Pancreas (tissue), 10 donors: ENCODE results near the gene RIOK1. TPM values are rescaled to one million over a fixed set of nuclear protein-coding genes. Genes with fewer than 3 reads are reported as not detected.

Experiments used
- ATAC-seq, 4 donors: fragments of 200-7000 bp; cut with Tn5 transposase; one replicate each; pipeline versions ENCODE4 v1.8.0 to v1.9.1; 2020; ENCODE audit warnings: mild to moderate bottlenecking in 4 of 4, moderate library complexity in 4 of 4
- DNase-seq, 6 donors: peaks; one replicate each; pipeline ENCODE4 v3.0.0-alpha.2; 2020
- FAIRE-seq: peaks from 2 replicates; lab custom pipeline; 2012; peaks lifted over from hg19 to GRCh38; lab: Jason Lieb, UNC
- H3K27ac ChIP-seq, 4 donors: fragments of 200-600 bp; sonication (generic); 1 replicate in 3 of 4; 2 replicates in 1 of 4; pipeline versions ENCODE4 v1.5.0 to v1.8.0; 2020
- H3K27me3 ChIP-seq, 4 donors: fragments of 200-600 bp; one replicate each; pipeline ENCODE4 v1.8.0; 2021
- H3K36me3 ChIP-seq, 3 donors: fragments of 200-600 bp; sonication (generic) in 1 of 3; one replicate each; pipeline versions ENCODE4 v1.5.0 to v1.8.0; 2020 to 2021
- H3K4me1 ChIP-seq, 3 donors: fragments of 200-600 bp; one replicate each; pipeline ENCODE4 v1.8.0; 2021
- H3K4me3 ChIP-seq, 4 donors: fragments of 200-600 bp; sonication (generic) in 2 of 4; one replicate each; pipeline versions ENCODE4 v1.5.0 to v1.8.0; 2020 to 2021
- H3K9me3 ChIP-seq, 4 donors: fragments of 200-600 bp; one replicate each; pipeline ENCODE4 v1.8.0; 2021
- CTCF ChIP-seq, 4 donors: fragments of 200-600 bp; sonication (generic) in 3 of 4; IDR thresholded peaks; one replicate each; pipeline versions ENCODE4 v1.5.0 to v1.8.0; 2021; ENCODE audit warnings: antibody characterized with exemption in 4 of 4
- WGBS, 2 donors: extraction: QIAGEN DNeasy Blood & Tissue Kit; methylation state at CpG; one replicate each; pipeline ENCODE4 v1.1.7; 2013; 5-methylcytosine and 5-hydroxymethylcytosine counted together
- intact Hi-C, 3 donors: fragments of 100-400 bp; cut with DNase I; formaldehyde crosslinking; loops; one replicate each; pipeline versions ENCODE4 v1.11.1 to v1.14.2; 2022
- polyA plus RNA-seq, 2 donors: library from polyadenylated mRNA; stranded (reverse); fragments of 200-250 nt; gene quantifications; one replicate each; pipeline ENCODE4 v1.2.3, GENCODE V29; 2013
- total RNA-seq, 6 donors: library from RNA; stranded (reverse); fragmentation: NEBNext Ultra II Directional in 4 of 6; extraction: Animal tissue kit (Norgen Biotek cat#: 25700) in 4 of 6; gene quantifications; one replicate each; pipeline versions ENCODE4 v1.2.1 to v1.2.4, GENCODE V29; 2021 to 2023
- donor health status: healthy with polysubstance abuse.
- donor health status: DM: no; HTN: no; CAD: no; lungs with moderate emphysema.
- donor health status: DM: no; HTN: no; CAD: no.
- donor health status: control.
- donor health status: control.
- donor health status: Bipolar disorder and iron deficiency.
- donor health status: DM: yes; HTN: yes; CAD: no.
- donor health status: DM: no; HTN: no; CAD: no.
- donor health status: DM: no; HTN: no; CAD: no.
- donor health status: DM: yes; HTN: yes; CAD: no.

Gene RIOK1
- total and polyA plus RNA-seq, 8 donors = 6.6 to 11.0 (median 9.5) TPM

DNA sequence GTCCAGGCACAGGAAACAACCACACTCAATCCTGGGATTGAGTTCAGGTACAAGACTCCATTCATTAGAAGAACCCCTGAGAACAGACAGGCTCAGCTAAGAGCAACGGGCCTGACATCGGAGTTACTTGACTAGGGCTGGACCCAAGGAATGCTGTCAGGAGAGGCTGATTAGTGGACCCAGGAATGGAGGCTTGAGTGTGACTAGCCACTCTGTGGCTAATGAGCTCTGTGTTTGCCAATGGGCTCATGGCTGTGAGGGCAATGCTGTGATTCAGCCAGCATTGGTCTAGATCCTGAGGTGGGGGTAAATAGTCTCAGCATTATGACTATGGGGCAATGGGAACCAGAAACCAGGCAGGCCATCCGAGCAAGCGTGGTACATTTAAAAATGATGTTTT lies 71.8 kb downstream of the RIOK1 start:
- no peak for TF ChIP-seq CTCF (IDR thresholded peaks at IDR 0.05)
- intact Hi-C loops = no loop called here
- ATAC-seq = no peak
- H3K9me3 ChIP-seq = no peaks in the 10 kb centered on the region
- H3K27me3 ChIP-seq = no peaks in the 10 kb centered on the region
- WGBS, 2 donors = 82 to 87% methylated on average over 4 of the region's 4 CpGs
- H3K4me1 ChIP-seq = no peaks in the 10 kb centered on the region
- no peak overlapping the region for H3K27ac ChIP-seq
- H3K4me3 ChIP-seq = no peak overlapping the region
- FAIRE-seq = no peak
- no peaks in the 10 kb centered on the region for H3K36me3 ChIP-seq
- no peak for DNase-seq

DNA sequence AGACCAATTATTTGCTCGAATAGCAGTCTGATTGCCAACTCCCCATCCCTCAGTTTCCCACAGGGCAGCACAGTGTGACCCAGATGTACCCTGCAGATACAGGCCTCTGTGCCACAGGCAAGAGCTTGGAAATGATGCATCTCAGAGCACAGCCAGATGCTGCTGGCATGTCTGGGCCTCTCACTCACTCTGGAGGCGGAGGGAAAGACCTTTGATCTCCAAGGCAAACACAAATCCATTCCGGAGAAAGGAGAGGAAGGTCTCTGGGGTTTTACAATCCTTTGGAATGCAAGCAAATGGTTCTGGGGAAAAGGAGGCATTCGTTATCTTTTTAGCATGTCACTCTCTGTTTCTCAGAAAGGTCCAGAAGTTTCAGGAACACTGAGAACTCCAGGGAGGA lies 74.2 kb downstream of the RIOK1 start:
- Histone ChIP-seq H3K27me3 (no peaks in the 10 kb centered on the region), H3K4me3 (no peak overlapping the region), H3K9me3 (no peaks in the 10 kb centered on the region), H3K27ac (no peak overlapping the region), H3K4me1 (no peaks in the 10 kb centered on the region), H3K36me3 (no peaks in the 10 kb centered on the region)
- intact Hi-C loops = no loop called here
- ATAC-seq (peak in 2 of 4 donors; percentile 37 to 48), FAIRE-seq (no peak), DNase-seq (no peak)
- TF ChIP-seq CTCF (IDR thresholded peaks at IDR 0.05) = no peak
- WGBS, 2 donors = 34 to 40% methylated on average over 4 of the region's 4 CpGs

- Histone ChIP-seq H3K4me1 (no peaks in the 10 kb centered on the region), H3K4me3 (no peak overlapping the region), H3K27ac (no peak overlapping the region), H3K9me3 (no peaks in the 10 kb centered on the region), H3K36me3 (no peaks in the 10 kb centered on the region), H3K27me3 (no peaks in the 10 kb centered on the region)
- intact Hi-C loops = no loop called here
- WGBS, 2 donors = 52% methylated on average over 13 of the region's 13 CpGs
- ATAC-seq (peak in 1 of 4 donors; percentile 39), DNase-seq (peak in 1 of 6 donors; percentile 19), FAIRE-seq (no peak)
- no peak for TF ChIP-seq CTCF (IDR thresholded peaks at IDR 0.05)
Measured at GRCh38 chr6:7467007-7467897, 77.6 kb downstream of the RIOK1 start.

Other genes with a start within 250 kb of the RIOK1 start
- 100 to 1,000 TPM in 3 of 6 donors, 10 to 100 TPM in 3; 64.3 to 138 (median 109) TPM for gene SSR1, start 76.6 kb upstream of the RIOK1 start, total RNA-seq
- 10 to 100 TPM; 11.5 to 37.0 TPM for gene SSR1, start 76.6 kb upstream of the RIOK1 start, polyA plus RNA-seq
- under 1 TPM in 1 of 6 donors, not detected in 5; 0.09 TPM for gene CAGE1, start 66 bp upstream of the RIOK1 start, total RNA-seq
- not detected for gene CAGE1, start 66 bp upstream of the RIOK1 start, polyA plus RNA-seq
- gene DSP, start 151.9 kb downstream of the RIOK1 start, total RNA-seq = 100 to 1,000 TPM; 101 to 139 (median 114) TPM
- gene DSP, start 151.9 kb downstream of the RIOK1 start, polyA plus RNA-seq = 10 to 100 TPM; 17.3 to 35.0 TPM
- gene SNRNP48, start 200.4 kb downstream of the RIOK1 start, total RNA-seq = 1 to 10 TPM; 3.7 to 8.1 (median 4.8) TPM
- gene SNRNP48, start 200.4 kb downstream of the RIOK1 start, polyA plus RNA-seq = 1 to 10 TPM; 3.2 to 6.6 TPM